Measurements from ENCODE around the gene ADAMTS17. TPM values are rescaled to one million over a fixed set of nuclear protein-coding genes. Genes with fewer than 3 reads are reported as not detected.

The ADAMTS17 gene
- total RNA-seq, 1 experiment from 2014 or later: 3.2 TPM

- Histone ChIP-seq H3K4me2 (no peak overlapping the region), H3K9me2 (ENCODE audit: insufficient read depth) (no peaks in the 10 kb centered on the region), H3F3A (ENCODE audit: insufficient read depth, low read depth) (no peaks in the 10 kb centered on the region), H2AFZ (no peak overlapping the region), H3K27ac (no peak overlapping the region), H4K20me1 (ENCODE audit: insufficient read depth) (no peaks in the 10 kb centered on the region), H3K4me1 (replicated peaks; ENCODE audit: insufficient read depth) (no peaks in the 10 kb centered on the region; the same call in 1 of the 2 replicates), H3K79me2 (ENCODE audit: low read depth) (no peaks in the 10 kb centered on the region), H3K36me3 (ENCODE audit: low read depth) (no peaks in the 10 kb centered on the region), H3K9me3 (ENCODE audit: insufficient read depth, low read depth) (no peaks in the 10 kb centered on the region), H3K27me3 (ENCODE audit: insufficient read depth, low read depth) (no peaks in the 10 kb centered on the region), H3K4me3 (no peak overlapping the region)
- DNase-seq: peak; percentile 54 to 81
- TF ChIP-seq, protein P1, sequence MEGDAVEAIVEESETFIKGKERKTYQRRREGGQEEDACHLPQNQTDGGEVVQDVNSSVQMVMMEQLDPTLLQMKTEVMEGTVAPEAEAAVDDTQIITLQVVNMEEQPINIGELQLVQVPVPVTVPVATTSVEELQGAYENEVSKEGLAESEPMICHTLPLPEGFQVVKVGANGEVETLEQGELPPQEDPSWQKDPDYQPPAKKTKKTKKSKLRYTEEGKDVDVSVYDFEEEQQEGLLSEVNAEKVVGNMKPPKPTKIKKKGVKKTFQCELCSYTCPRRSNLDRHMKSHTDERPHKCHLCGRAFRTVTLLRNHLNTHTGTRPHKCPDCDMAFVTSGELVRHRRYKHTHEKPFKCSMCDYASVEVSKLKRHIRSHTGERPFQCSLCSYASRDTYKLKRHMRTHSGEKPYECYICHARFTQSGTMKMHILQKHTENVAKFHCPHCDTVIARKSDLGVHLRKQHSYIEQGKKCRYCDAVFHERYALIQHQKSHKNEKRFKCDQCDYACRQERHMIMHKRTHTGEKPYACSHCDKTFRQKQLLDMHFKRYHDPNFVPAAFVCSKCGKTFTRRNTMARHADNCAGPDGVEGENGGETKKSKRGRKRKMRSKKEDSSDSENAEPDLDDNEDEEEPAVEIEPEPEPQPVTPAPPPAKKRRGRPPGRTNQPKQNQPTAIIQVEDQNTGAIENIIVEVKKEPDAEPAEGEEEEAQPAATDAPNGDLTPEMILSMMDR (conservative IDR thresholded peaks at IDR 0.05): no peak
- no peak for TF ChIP-seq EZH2 (IDR thresholded peaks at IDR 0.05; ENCODE audit: low read depth)
- POLR2A ChIA-PET (ENCODE audit: unreplicated experiment): interaction anchor here (0.5 kb wide), 1 partner anchor 100 kb away, joined by 3 read pairs; no protein-coding TSS in a partner anchor
- intact Hi-C loops (cut with micrococcal nuclease; ENCODE audit: unreplicated experiment): loop anchor here (1.0 to 5.0 kb wide), 2 partner anchors 90 to 136 kb away; no protein-coding TSS in a partner anchor
- CTCF ChIA-PET: no interaction called here
- BruUV-seq (replicated peaks): no TSS peak
Observed at GRCh38 chr15:100247228-100248225, 94.2 kb downstream of the ADAMTS17 start.

GRCh38 chr15:100245855-100246254, 95.9 kb downstream of the ADAMTS17 start:
- DNase-seq: no peak
- Histone ChIP-seq H3K27ac (no peak overlapping the region), H2AFZ (no peak overlapping the region), H3K9me2 (ENCODE audit: insufficient read depth) (no peaks in the 10 kb centered on the region), H3F3A (ENCODE audit: insufficient read depth, low read depth) (no peaks in the 10 kb centered on the region), H3K4me2 (no peak overlapping the region), H3K4me1 (replicated peaks; ENCODE audit: insufficient read depth) (no peaks in the 10 kb centered on the region; the same call in 1 of the 2 replicates), H3K9me3 (ENCODE audit: insufficient read depth, low read depth) (no peaks in the 10 kb centered on the region), H3K27me3 (ENCODE audit: insufficient read depth, low read depth) (no peaks in the 10 kb centered on the region), H4K20me1 (ENCODE audit: insufficient read depth) (no peaks in the 10 kb centered on the region), H3K79me2 (ENCODE audit: low read depth) (no peaks in the 10 kb centered on the region), H3K36me3 (ENCODE audit: low read depth) (no peaks in the 10 kb centered on the region), H3K4me3 (no peak overlapping the region)
- ChIA-PET CTCF (no interaction called here), POLR2A (ENCODE audit: unreplicated experiment) (no interaction called here)
- intact Hi-C loops (cut with micrococcal nuclease; ENCODE audit: unreplicated experiment): loop anchor here (5.0 kb wide), 1 partner anchor 91 kb away; no protein-coding TSS in a partner anchor
- no peak for TF ChIP-seq EZH2 (IDR thresholded peaks at IDR 0.05; ENCODE audit: low read depth)
- TF ChIP-seq, protein P1 (conservative IDR thresholded peaks at IDR 0.05): no peak
- BruUV-seq (replicated peaks): no TSS peak

GRCh38 chr15:100245487-100245820, 96.3 kb downstream of the ADAMTS17 start:
- ChIA-PET CTCF (no interaction called here), POLR2A (ENCODE audit: unreplicated experiment) (no interaction called here)
- H3K4me3 ChIP-seq: no peak overlapping the region
- no peaks in the 10 kb centered on the region for H3K27me3 ChIP-seq (ENCODE audit: insufficient read depth, low read depth)
- H2AFZ ChIP-seq: no peak overlapping the region
- H3F3A ChIP-seq (ENCODE audit: insufficient read depth, low read depth): no peaks in the 10 kb centered on the region
- H3K36me3 ChIP-seq (ENCODE audit: low read depth): no peaks in the 10 kb centered on the region
- intact Hi-C loops (cut with micrococcal nuclease; ENCODE audit: unreplicated experiment): loop anchor here (5.0 kb wide), 1 partner anchor 92 kb away; no protein-coding TSS in a partner anchor
- no peaks in the 10 kb centered on the region for H3K79me2 ChIP-seq (ENCODE audit: low read depth)
- H3K4me1 ChIP-seq (replicated peaks; ENCODE audit: insufficient read depth): no peaks in the 10 kb centered on the region; the same call in 1 of the 2 replicates
- BruUV-seq (replicated peaks): no TSS peak
- no peaks in the 10 kb centered on the region for H4K20me1 ChIP-seq (ENCODE audit: insufficient read depth)
- TF ChIP-seq, protein P1 (conservative IDR thresholded peaks at IDR 0.05): no peak
- TF ChIP-seq EZH2 (IDR thresholded peaks at IDR 0.05; ENCODE audit: low read depth): no peak
- DNase-seq: no peak
- no peaks in the 10 kb centered on the region for H3K9me3 ChIP-seq (ENCODE audit: insufficient read depth, low read depth)
- H3K4me2 ChIP-seq: no peak overlapping the region
- H3K9me2 ChIP-seq (ENCODE audit: insufficient read depth): no peaks in the 10 kb centered on the region
- no peak overlapping the region for H3K27ac ChIP-seq
